Measurements from ENCODE around the gene LRRC55.

DNA sequence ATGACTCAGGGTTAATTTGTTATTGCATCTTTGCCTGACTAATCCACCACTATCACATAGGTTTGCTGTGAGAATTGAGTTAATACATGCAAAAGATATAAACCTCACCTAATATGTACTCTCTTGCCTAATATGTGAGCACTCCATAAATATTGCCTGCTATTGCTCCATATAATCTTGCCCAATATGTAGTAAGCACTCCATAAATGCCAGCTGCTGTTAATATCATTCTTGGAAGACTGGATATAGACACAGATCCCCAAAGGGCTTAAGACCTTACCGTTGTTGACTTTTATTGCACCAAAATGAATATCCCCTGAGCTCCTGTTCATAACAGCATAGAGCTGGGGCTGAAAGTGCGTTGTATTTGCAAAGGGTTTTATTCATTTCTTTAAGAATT lies 27.0 kb upstream of the LRRC55 start:
- TF ChIP-seq, protein P1, sequence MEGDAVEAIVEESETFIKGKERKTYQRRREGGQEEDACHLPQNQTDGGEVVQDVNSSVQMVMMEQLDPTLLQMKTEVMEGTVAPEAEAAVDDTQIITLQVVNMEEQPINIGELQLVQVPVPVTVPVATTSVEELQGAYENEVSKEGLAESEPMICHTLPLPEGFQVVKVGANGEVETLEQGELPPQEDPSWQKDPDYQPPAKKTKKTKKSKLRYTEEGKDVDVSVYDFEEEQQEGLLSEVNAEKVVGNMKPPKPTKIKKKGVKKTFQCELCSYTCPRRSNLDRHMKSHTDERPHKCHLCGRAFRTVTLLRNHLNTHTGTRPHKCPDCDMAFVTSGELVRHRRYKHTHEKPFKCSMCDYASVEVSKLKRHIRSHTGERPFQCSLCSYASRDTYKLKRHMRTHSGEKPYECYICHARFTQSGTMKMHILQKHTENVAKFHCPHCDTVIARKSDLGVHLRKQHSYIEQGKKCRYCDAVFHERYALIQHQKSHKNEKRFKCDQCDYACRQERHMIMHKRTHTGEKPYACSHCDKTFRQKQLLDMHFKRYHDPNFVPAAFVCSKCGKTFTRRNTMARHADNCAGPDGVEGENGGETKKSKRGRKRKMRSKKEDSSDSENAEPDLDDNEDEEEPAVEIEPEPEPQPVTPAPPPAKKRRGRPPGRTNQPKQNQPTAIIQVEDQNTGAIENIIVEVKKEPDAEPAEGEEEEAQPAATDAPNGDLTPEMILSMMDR (IDR thresholded peaks at IDR 0.05): no peak
- TF ChIP-seq POLR2AphosphoS5 (IDR thresholded peaks at IDR 0.05) (no peak), POLR2A (IDR thresholded peaks at IDR 0.05; ENCODE audit: low read depth) (no peak), EP300 (IDR thresholded peaks at IDR 0.05) (no peak)

All from esophagus muscularis mucosa (tissue), 4 donors.